Measurements from ENCODE around the gene CCSER1. TPM values are rescaled to one million over a fixed set of nuclear protein-coding genes. Genes with fewer than 3 reads are reported as not detected.

CCSER1 gene
- total and polyA plus RNA-seq, 2 experiments from 2014 or later = not detected

DNA sequence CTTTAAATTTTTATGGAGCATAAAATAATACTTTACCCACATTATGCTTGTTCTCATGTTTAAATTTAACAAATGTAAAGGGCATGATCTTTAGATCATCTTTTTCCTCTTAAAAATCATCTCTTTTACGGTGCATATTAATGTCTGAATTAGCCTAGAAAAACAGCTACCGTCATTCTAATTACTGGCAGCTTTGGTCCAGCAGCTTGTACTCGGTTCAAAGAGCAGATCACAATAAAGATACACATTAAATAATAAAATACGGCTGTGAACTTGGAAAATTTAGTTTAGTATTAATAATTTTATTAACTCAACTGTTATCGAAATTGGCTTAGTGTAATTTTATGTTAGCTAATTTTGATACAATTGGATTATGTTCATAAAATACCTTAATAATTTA lies 19.1 kb downstream of the CCSER1 start:
- TF ChIP-seq EZH2phosphoT487 (IDR thresholded peaks at IDR 0.05; ENCODE audit: insufficient read depth, low read depth) (no peak), EZH2 (IDR thresholded peaks at IDR 0.05; ENCODE audit: insufficient read depth, poor library complexity, severe bottlenecking) (no peak)

GRCh38 chr4:90148574-90149148 lies 21.5 kb downstream of the CCSER1 start:
- no peak for DNase-seq
- no peak overlapping the region for H2AFZ ChIP-seq
- no peaks in the 10 kb centered on the region for H3K36me3 ChIP-seq (ENCODE audit: low read depth)
- H3K27ac ChIP-seq = no peak overlapping the region
- H3K9ac ChIP-seq = no peak overlapping the region
- 10 to 14% methylated on average over 2 of the region's 2 CpGs for WGBS, 2 experiments (ENCODE audit: low coverage in 1 of 2, low lambda C conversion rate in 2 of 2, missing lambda C conversion rate in 2 of 2)
- no peaks in the 10 kb centered on the region for H3K9me3 ChIP-seq (ENCODE audit: low read depth)
- H3K4me1 ChIP-seq (ENCODE audit: insufficient read depth) = no peaks in the 10 kb centered on the region
- H3F3A ChIP-seq (ENCODE audit: insufficient read depth) = no peaks in the 10 kb centered on the region
- H3K27me3 ChIP-seq (replicated peaks; ENCODE audit: insufficient read depth) = no peaks in the 10 kb centered on the region
- H3K4me2 ChIP-seq (ENCODE audit: unreplicated experiment) = no peak overlapping the region
- TF ChIP-seq EZH2 (IDR thresholded peaks at IDR 0.05; ENCODE audit: insufficient read depth, poor library complexity, severe bottlenecking) (no peak), EZH2phosphoT487 (IDR thresholded peaks at IDR 0.05; ENCODE audit: insufficient read depth, low read depth) (no peak)
- H3K4me3 ChIP-seq = no peak overlapping the region
- H4K20me1 ChIP-seq (ENCODE audit: insufficient read depth) = no peaks in the 10 kb centered on the region
- H3K9me2 ChIP-seq (ENCODE audit: insufficient read depth) = no peaks in the 10 kb centered on the region
- H3K79me2 ChIP-seq (ENCODE audit: insufficient read depth) = no peaks in the 10 kb centered on the region
- in situ Hi-C loops (cut with MboI) = no loop called here

More for the DNA sequence above, 19.1 kb downstream of the CCSER1 start:
- no peak overlapping the region for H3K27ac ChIP-seq
- H4K20me1 ChIP-seq (ENCODE audit: insufficient read depth) = no peaks in the 10 kb centered on the region
- H2AFZ ChIP-seq = no peak overlapping the region
- no peak for DNase-seq
- no peaks in the 10 kb centered on the region for H3K79me2 ChIP-seq (ENCODE audit: insufficient read depth)
- no peaks in the 10 kb centered on the region for H3F3A ChIP-seq (ENCODE audit: insufficient read depth)
- 19 to 20% methylated on average over 5 of the region's 5 CpGs for WGBS, 2 experiments (ENCODE audit: low coverage in 1 of 2, low lambda C conversion rate in 2 of 2, missing lambda C conversion rate in 2 of 2)
- H3K27me3 ChIP-seq (replicated peaks; ENCODE audit: insufficient read depth) = no peaks in the 10 kb centered on the region
- H3K36me3 ChIP-seq (ENCODE audit: low read depth) = no peaks in the 10 kb centered on the region
- H3K4me3 ChIP-seq = no peak overlapping the region
- no peaks in the 10 kb centered on the region for H3K9me2 ChIP-seq (ENCODE audit: insufficient read depth)
- no peak overlapping the region for H3K9ac ChIP-seq
- in situ Hi-C loops (cut with MboI) = no loop called here
- H3K4me1 ChIP-seq (ENCODE audit: insufficient read depth) = no peaks in the 10 kb centered on the region
- H3K9me3 ChIP-seq (ENCODE audit: low read depth) = no peaks in the 10 kb centered on the region
- H3K4me2 ChIP-seq (ENCODE audit: unreplicated experiment) = no peak overlapping the region

GRCh38 chr4:90152024-90152423 lies 24.8 kb downstream of the CCSER1 start:
- Histone ChIP-seq H3K4me2 (ENCODE audit: unreplicated experiment) (no peak overlapping the region), H3F3A (ENCODE audit: insufficient read depth) (no peaks in the 10 kb centered on the region), H2AFZ (no peak overlapping the region), H3K4me1 (ENCODE audit: insufficient read depth) (no peaks in the 10 kb centered on the region), H3K36me3 (ENCODE audit: low read depth) (no peaks in the 10 kb centered on the region), H3K27me3 (replicated peaks; ENCODE audit: insufficient read depth) (no peaks in the 10 kb centered on the region), H3K9ac (no peak overlapping the region), H3K9me3 (ENCODE audit: low read depth) (no peaks in the 10 kb centered on the region), H3K27ac (no peak overlapping the region), H4K20me1 (ENCODE audit: insufficient read depth) (no peaks in the 10 kb centered on the region), H3K4me3 (no peak overlapping the region), H3K9me2 (ENCODE audit: insufficient read depth) (no peaks in the 10 kb centered on the region), H3K79me2 (ENCODE audit: insufficient read depth) (no peaks in the 10 kb centered on the region)
- TF ChIP-seq EZH2phosphoT487 (IDR thresholded peaks at IDR 0.05; ENCODE audit: insufficient read depth, low read depth) (no peak), EZH2 (IDR thresholded peaks at IDR 0.05; ENCODE audit: insufficient read depth, poor library complexity, severe bottlenecking) (no peak)
- in situ Hi-C loops (cut with MboI) = no loop called here
- no peak for DNase-seq

GRCh38 chr4:90159193-90159592 lies 32.0 kb downstream of the CCSER1 start:
- Histone ChIP-seq H3K79me2 (ENCODE audit: insufficient read depth) (no peaks in the 10 kb centered on the region), H3K4me1 (ENCODE audit: insufficient read depth) (no peaks in the 10 kb centered on the region), H3K27ac (no peak overlapping the region), H4K20me1 (ENCODE audit: insufficient read depth) (no peaks in the 10 kb centered on the region), H3K9me2 (ENCODE audit: insufficient read depth) (no peaks in the 10 kb centered on the region), H2AFZ (no peak overlapping the region), H3K4me2 (ENCODE audit: unreplicated experiment) (no peak overlapping the region), H3K36me3 (ENCODE audit: low read depth) (no peaks in the 10 kb centered on the region), H3F3A (ENCODE audit: insufficient read depth) (no peaks in the 10 kb centered on the region), H3K9me3 (ENCODE audit: low read depth) (no peaks in the 10 kb centered on the region), H3K27me3 (replicated peaks; ENCODE audit: insufficient read depth) (no peaks in the 10 kb centered on the region), H3K4me3 (no peak overlapping the region), H3K9ac (no peak overlapping the region)
- in situ Hi-C loops (cut with MboI) = no loop called here
- DNase-seq = peak; percentile 0
- WGBS, 2 experiments (ENCODE audit: low coverage in 1 of 2, low lambda C conversion rate in 2 of 2, missing lambda C conversion rate in 2 of 2) = 4 to 9% methylated on average over 1 of the region's 1 CpG
- TF ChIP-seq EZH2 (IDR thresholded peaks at IDR 0.05; ENCODE audit: insufficient read depth, poor library complexity, severe bottlenecking) (no peak), EZH2phosphoT487 (IDR thresholded peaks at IDR 0.05; ENCODE audit: insufficient read depth, low read depth) (no peak)

- Histone ChIP-seq H3K27ac (no peak overlapping the region), H3K4me1 (ENCODE audit: insufficient read depth) (no peaks in the 10 kb centered on the region), H2AFZ (no peak overlapping the region), H3K4me3 (no peak overlapping the region), H3F3A (ENCODE audit: insufficient read depth) (no peaks in the 10 kb centered on the region), H3K27me3 (replicated peaks; ENCODE audit: insufficient read depth) (no peaks in the 10 kb centered on the region), H3K9me2 (ENCODE audit: insufficient read depth) (no peaks in the 10 kb centered on the region), H3K79me2 (ENCODE audit: insufficient read depth) (no peaks in the 10 kb centered on the region), H3K4me2 (ENCODE audit: unreplicated experiment) (no peak overlapping the region), H3K9ac (no peak overlapping the region), H4K20me1 (ENCODE audit: insufficient read depth) (no peaks in the 10 kb centered on the region), H3K36me3 (ENCODE audit: low read depth) (no peaks in the 10 kb centered on the region), H3K9me3 (ENCODE audit: low read depth) (no peaks in the 10 kb centered on the region)
- in situ Hi-C loops (cut with MboI) = no loop called here
- no peak for DNase-seq
- TF ChIP-seq EZH2phosphoT487 (IDR thresholded peaks at IDR 0.05; ENCODE audit: insufficient read depth, low read depth) = no peak
- no peak for TF ChIP-seq EZH2 (IDR thresholded peaks at IDR 0.05; ENCODE audit: insufficient read depth, poor library complexity, severe bottlenecking)
- WGBS, 2 experiments (ENCODE audit: low coverage in 1 of 2, low lambda C conversion rate in 2 of 2, missing lambda C conversion rate in 2 of 2) = 0 to 3% methylated on average over 1 of the region's 1 CpG
Measured at GRCh38 chr4:90160044-90160443, 32.9 kb downstream of the CCSER1 start.

Data from GM23248 (cell line).